Epithelial cell of prostate (primary cell): ENCODE measurements around the gene WDR1.
"Not testable (repeated sequence)": the region's sequence is repeated elsewhere in the genome, so short reads cannot be mapped to it uniquely, and the experiment has no call there.

Source experiments
- DNase-seq: peaks from one replicate; pipeline ENCODE4 v3.0.0-alpha.2; 2011; ENCODE audit warnings: low read depth, low spot score
- H3K27ac ChIP-seq: fragments of 450-650 bp; 2 replicates; pipeline ENCODE4 v1.5.1; 2017; ENCODE audit warnings: mild to moderate bottlenecking

Gene WDR1

DNA sequence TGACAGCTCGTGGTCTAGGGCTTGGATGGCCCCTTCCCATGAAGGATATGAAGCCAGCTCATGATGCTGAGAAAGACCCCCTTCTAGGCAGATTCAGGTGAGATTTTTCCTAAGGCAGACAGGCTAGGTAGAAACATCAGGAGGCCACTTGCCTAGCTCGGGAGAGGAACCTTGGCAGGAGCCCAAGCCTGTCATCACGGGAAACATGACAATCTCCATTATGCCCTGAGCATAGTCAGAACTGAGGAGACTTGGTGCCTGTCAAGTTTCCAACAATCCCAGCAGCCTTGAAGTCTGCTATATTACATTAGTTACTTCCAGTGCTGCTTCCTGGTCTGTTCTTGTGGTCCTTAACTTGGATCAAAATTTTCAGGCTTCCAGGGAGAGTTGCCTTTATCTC is 18.7 kb upstream of the WDR1 start:
- DNase-seq, result no peak
- no peak overlapping the region for H3K27ac ChIP-seq

DNA sequence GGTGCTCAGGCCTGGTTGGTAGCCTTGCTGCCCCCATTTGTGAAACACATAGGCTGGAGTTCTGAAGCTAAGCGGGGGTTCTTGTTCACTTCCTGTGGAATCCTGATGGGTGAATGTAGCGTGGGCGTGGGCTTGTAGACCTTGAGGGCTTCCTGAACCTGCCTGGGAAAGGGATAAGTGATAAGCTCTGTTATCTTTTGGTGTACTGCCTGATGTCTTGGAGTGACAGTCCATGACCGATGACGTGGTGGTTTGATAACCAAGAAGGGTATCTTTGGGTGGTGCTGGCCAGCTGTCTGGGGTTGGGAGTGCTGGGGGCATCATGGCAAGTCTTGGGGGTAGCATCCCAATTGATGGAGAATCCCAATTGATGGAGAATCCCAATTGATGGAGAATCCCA is 17.5 kb upstream of the WDR1 start:
- no peak for DNase-seq
- no peak overlapping the region for H3K27ac ChIP-seq

DNA sequence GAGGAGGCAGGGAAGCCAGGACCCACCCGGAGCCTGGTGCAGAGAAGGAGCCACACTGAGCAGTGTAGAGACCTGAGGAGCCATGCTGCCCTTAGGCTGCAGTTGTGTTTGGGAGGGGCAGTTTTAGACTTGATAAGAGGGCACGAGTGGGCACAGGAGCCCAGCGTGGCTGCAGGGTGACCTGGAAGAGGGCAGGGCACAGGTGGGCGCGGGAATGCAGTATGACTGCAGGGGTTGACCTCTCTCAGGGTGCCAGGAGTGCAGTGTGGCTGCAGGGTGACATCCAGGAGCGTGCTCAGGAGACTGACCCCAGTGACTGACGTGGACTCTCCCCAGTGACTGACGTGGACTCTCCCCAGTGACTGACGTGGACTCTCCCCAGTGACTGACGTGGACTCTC is 14.6 kb upstream of the WDR1 start:
- DNase-seq, result no peak
- no peak overlapping the region for H3K27ac ChIP-seq

DNA sequence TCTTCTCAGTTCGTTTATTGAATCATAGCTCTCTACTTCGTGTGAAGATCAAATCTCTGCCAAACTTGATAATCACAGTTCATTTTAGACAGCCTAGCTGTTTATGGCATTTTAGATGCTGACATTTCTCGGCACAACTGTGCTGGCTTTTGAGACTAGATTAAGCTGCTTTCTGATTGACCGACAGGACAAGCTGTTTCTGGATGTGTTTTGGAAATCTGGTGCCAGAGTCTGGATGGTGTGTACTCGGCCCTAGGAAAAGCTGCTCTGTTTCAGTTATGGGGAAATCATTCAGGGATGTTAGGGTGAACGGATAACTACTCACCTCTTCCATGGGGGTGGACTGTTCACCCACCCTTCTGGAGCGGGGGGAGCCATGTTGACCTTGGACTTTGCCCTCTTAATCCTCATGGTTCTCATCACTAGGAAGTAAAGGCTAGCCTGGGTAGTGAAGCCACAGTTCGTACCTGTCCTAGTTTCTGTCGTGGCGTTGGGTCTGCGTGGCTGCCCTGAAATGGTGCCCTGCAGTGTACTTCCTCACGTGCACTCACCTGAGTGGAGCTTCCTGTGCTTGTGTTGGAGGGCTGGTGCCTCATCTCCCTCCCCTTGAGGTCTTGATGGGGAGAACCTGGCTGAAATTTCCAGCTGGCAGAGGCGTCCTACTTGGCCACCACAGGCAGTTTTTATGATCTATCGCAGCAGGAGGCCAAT is 13.7 kb upstream of the WDR1 start:
- no peak overlapping the region for H3K27ac ChIP-seq
- no peak for DNase-seq

DNA sequence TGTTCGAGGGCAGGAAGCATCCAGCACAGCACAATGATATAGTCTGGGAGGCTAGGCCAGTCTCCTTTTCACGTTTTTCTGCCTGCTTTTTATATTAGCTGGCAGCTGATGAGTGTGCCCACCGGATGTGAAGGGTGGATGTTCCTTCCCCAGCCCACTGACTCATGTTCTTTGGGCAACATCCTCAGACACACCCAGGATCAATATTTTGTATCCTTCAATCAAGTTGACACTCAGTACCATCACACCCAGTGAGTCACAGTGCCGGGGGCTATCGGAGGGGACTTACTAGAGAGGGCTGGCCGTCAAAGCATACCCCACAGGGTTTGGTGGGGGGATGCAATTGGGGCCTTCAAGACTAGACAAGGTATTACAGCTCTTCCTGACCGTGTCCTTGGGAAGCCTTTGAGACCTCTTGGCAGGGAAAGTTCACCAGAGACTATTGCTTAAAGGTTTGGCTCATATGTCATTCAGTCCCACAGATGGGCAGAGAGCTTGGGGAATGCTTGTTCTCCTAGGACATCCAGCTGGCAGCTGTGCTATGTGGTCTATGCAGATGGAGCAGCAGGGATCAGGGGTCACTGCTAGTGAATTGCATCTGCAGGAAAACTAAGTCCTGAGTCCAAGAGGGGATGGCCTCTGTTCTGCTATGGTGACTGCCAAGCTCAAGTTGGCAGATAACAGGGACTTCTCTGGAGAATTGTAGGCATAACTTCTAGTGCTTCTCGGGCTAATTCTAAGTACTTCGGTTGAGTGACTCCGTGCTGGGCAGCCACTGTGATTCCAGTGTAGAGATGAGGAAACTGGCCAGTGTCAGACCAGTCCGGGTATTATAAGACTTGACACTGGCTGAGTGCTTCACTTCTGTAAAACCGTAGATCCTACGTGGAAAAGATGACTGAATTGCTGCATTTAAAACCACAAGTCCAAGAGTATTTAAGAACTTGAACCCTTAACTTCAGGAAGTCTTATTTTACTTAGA is 12.9 kb upstream of the WDR1 start:
- DNase-seq, result no peak
- no peak overlapping the region for H3K27ac ChIP-seq

DNA sequence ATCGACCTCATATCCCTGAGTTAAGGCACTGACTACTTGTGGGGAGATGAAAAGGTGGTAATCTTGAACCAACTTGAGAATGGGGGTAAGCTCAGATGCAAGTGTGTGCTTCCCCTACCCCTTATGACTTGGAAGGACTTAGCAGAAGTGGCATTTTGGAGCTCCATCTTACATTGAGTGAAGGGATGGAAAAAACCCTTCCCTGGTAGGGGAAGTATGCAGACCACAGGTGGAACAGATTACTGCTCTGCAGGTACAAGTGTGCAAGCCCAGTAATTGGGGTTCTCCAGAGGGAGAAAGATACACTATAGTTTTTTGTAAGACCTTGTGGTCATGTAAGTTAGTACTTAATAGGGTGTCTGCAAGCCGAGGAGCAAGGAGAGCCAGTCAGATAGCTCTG is 12.2 kb upstream of the WDR1 start:
- no peak for DNase-seq
- H3K27ac ChIP-seq, result no peak overlapping the region

DNA sequence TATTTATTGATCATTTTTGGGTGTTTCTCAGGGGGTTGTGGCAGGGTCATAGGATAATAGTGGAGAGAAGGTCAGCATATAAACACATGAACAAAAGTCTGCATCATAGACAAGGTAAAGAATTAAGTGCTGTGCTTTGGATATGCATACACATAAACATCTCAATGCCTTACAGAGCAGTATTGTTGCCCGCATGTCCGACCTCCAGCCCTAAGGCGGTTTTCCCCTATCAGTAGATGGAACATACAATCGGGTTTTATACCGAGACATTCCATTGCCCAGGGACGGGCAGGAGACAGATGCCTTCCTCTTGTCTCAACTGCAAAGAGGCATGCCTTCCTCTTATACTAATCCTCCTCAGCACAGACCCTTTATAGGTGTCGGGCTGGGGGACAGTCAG is 10.9 kb upstream of the WDR1 start:
- not testable (repeated sequence) for DNase-seq, H3K27ac ChIP-seq

DNA sequence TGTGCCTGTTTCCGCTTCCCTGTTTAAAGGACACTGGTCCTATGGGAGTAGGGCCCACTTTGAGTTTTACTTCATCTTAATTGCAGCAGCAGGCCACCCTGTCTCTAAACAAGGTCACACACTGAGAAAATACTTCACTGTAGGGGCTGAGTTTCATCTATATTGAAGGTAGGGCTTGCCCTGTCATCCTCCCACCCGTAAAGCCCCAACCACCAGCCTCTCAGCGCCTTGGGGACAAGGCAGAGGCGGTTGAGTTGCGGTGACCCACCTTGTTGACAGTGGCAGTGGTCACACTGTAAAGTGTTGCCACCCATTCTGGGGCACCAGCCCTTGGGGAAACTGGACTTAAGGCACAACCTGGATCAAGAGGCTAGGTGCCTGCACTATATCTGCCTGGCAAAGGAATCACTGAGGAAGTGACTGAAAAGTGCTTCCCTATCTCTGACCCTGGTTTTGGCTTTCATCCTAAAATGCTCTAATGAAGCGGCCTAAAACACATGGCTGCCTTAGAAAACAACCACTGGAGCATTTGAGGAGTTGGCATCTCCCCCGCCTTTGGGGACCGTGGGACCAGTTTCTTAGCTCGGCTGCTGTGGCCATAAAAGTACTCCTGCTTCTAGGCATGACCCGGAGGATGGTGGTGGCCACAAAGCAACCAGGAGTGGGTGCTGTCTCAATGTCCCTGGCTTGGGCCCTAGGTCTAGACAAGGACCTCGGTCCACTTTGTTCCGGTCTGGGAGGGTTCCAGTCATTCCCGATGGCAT is 7.8 kb upstream of the WDR1 start:
- no peak overlapping the region for H3K27ac ChIP-seq
- DNase-seq, result no peak

DNA sequence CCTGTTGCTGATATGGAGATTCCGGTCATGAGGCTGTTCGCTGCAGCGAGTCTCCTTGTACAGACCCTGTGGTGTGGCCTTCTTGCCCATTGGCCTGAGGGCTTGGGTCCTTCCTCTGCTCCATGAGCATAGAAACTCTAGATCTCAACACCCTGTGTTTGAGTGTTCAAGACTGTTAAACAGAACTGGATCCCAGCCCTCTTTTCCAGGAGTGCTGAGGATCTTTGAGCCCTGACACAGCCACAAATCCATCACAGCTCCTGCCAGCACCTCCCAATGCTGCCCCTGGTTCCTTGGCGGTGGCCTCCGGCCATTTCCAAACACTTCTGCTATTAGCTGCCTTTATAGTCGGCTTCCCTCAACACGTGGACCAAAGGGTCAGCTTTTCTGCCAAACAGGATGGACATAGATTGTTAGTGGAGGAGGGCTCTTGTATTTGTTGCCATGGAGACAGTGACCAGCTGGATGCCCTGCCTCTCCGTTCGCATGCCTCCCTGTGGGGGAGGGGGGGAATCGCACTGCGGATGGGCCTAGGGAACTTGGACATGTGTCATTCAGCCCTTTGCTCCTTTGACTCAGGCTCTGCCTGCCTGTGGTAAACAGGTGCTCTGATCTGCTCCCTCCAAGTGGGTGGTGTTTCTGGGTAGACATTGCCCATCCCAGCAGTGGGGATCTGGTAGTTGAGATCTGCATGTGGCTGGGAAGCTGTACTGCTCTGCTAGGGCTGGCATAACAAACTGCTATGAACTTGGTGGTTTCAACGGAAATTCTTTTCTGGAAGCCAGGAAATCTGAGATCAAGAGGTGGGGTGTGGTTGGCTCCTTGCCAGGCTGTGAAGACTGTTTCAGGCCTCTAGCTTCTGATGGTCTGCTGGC is 6.9 kb upstream of the WDR1 start:
- H3K27ac ChIP-seq, result no peak overlapping the region
- DNase-seq, result no peak

DNA sequence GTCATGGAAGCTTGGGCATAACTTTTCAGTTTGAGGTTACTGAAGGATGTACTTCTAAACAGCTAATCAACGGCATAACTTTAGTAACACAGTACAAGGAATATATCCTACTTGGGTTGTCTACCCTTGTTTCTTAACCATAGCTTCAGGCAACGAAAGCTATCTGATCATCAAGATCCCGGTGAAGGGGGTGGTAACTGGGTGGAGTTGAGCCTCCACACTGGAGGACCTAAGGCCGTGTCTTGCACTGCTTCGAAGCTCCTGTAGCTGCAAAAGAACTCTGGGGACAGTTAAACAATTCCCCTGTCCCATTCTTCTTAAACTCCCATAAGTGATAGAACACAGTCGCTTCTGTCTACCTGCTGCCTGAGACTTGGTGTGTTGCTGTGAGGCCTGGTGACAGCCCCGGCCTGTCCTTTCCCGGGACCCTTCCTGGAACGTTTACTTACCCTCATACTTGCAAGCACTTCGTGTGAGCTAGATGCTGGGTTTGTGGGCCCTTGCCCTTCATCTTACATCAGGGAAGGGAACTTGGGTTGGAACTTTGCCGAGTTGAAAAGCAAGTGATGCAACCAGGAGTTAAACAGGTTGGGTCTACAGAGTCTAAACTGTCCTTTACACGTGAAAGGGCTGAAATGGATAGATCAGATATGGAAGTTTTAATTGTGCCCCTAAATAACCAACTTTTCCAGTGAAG is 5.8 kb upstream of the WDR1 start:
- no peak for DNase-seq
- H3K27ac ChIP-seq, result no peak overlapping the region

DNA sequence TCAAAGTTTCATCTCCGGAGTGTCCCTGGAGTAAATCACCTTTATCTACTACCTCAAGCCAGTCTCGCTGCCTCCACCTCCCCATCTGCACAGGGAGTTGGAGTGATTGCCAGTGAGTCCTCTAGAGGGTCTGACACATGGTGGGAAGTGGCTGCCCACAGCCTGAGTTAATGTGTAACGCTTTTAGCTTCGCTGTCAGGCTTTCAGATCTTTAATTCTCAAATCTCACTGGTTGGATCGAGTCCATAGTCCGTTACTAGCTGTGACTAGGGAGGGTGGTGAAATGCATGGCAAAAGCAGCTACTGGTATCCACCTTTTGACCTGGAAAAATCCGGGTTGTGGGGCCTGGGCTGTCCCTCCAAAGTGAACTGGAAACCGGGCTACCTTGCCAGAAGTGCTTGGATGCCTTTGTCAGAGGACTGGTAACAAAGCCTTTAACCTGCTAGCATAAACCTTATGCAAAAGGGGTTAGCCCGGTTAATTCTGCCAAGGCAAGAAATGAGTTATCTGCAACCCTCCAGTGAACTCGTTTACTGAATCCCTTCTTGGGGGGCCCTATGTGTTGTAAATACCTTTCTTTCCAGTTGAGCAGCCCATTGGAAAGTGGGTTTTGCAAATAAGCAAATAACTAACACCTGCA is 5.1 kb upstream of the WDR1 start:
- DNase-seq, result no peak
- no peak overlapping the region for H3K27ac ChIP-seq

DNA sequence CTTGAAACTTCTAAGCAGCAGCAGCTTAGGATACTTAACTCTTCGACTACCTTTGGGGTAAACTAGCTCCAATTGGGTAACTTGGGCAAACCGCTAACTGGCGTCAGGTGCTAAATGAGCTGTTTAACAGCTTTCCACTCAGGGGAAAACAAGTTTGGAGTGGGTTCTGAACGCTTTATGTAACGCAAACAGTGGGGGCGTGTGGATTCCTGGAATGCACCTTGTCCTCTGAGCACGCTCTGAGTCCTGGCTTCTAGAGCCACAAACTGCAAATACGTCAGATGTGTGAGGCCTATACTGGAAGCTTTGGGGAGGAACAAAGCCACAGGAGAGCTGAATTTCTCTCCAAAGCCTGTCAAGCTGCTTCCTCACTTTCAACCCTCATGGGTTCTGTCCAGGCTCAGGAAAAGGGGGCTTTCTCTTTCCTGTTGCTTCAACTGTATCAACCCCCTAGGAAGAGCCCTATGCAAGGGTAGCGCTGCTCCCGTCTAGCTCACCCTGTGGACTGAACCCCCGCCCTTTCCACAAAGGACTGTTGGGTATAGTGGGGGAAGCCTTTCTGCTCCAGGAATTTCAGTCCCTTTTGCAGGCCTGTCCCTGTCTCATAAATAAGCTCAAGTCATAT is 4.5 kb upstream of the WDR1 start:
- DNase-seq, result no peak
- H3K27ac ChIP-seq, result no peak overlapping the region

DNA sequence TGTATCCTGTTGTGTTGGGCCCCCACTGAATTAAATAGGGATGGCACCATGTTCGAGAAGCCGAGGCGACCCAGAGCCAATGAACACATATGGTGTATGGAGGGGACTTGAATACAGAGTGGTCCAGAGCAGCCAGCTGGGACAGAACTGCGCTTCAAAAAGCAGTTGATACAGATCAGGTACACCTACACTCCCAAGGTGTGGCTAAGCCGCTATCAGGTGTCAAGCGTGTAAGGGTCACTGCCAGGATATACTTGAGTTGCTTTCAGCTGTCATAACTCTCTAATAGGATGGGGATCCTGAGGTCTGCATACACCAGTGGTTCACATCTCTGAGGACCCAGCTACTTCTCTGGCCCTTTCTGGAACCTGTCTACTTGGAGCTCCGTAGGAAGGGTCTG is 3.2 kb upstream of the WDR1 start:
- DNase-seq, result no peak
- H3K27ac ChIP-seq, result no peak overlapping the region

DNA sequence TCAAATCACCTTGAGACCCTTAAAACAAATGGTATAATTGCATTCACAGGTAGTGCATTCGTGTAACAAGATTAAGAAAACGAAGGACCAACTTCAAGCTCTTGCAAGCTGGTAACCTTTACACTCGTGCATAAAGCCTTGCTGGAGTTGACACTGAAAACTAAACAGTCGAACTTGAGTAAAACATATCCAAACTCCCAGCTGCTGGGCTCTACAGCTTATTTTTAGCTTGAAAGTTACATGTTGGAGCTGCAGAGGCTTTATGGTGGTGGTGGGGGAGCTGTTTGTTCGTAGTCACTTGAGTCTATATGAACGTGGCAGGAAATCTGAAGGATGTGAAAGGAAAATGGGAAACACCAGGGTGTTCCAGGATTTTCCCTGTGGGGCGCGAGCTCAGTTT is 2.7 kb upstream of the WDR1 start:
- H3K27ac ChIP-seq, result no peak overlapping the region
- DNase-seq, result no peak

DNA sequence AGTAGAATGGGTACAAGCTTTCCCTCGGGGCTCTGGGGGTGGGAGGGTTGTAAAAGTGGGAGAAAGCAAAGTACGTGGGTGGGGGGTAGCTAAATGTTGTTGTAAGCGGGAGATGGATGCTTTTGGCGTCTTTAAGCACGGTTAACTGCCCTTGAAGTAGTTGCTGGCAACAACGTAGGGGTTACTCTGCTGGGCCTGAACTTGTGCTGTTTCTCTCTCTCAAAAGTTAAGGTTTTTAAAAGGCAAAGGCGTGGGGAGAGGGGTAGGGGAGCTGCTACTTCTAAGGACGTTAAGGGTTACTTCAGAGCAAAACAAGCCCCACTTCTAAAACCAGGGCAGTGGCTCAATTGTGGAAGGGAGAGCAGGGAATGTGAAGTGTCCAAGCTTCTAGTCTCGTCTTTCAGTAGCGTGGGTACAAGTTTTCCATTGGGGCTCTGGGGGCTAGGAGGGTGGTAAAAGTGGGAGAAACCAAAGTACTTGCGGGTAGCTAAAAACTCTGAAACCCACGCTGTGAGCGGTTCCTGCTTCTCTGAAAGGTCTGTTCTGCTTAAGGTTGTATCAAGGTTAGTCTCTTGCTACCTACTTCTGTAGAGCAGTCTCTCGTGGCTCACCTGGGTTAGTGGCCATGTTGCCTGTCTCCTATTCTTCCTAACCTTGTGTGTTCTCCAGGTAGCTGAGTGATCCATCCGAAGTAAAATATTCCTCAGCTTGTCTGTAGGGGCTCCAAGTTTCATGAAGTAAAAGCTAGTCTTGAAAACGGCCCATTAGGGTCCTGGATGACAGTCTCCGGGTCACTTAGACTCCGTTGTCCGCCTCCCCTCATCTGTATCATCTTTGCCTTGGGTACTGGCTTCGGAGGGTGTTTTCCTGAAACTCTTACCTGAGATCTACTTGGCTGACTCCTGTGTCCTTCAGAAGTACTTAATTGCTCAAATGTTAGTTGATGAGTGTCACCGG is 1.7 kb upstream of the WDR1 start:
- DNase-seq, result no peak
- H3K27ac ChIP-seq, result no peak overlapping the region

DNA sequence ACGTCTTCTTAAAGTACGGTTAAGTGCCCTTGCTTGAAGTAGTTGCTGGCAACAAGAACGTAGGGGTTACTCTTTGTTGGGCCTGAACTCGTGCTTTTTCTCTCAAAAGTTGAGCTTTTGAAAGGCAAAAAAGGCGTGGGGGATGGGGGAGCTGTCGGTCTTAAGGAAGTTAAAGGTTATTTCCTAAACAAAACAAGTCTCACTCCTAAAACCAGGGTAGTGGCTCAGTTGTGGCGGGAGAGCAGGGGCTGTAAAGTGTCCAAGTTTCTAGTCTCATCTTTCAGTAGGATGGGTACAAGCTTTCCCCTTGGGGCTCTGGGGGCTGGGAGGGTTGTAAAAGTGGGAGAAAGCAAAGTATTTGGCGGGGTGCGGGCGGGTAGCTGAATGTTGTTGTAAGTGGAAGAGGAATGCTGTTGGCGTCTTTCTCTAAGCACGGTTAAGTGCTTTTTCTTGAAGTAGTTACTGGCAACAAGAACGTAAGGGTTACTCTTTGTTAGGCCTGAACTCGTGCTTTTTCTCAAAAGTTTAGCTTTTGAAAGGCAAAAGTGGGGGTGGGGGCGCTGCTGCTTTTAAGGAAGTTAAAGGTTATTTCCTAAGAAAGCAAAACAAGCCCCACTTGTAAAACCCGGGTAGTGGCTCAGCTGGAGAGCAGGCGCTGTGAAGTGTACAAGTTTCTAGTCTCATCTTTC is 904 bp upstream of the WDR1 start:
- no peak for DNase-seq
- H3K27ac ChIP-seq, result peak overlapping the region; percentile 96
